GM19193 (cell line): ENCODE measurements around the gene POLD1.

Experiments used
- POLR2A ChIP-seq: IDR thresholded peaks from 4 replicates; pipeline ENCODE4 v1.6.1; 2011; ENCODE audit not compliant: insufficient read depth, insufficient read length; ENCODE audit errors: extremely low read depth

Gene POLD1

DNA sequence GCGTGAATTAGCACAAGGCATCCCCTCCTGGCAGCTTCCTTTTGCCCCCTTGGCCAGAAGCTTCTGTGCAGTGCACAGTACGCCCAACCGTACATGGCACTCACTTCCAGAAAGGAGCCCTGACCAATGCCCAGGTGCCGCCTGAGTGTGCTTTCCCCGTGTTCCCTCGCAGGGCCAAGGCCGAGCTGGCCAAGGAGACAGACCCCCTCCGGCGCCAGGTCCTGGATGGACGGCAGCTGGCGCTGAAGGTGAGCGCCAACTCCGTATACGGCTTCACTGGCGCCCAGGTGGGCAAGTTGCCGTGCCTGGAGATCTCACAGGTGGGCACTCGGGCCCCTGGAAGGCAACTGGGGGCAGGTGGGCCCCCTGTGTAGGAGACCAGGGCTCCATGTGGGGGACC lies 25.2 kb downstream of the POLD1 start:
- no peak for TF ChIP-seq POLR2A

DNA sequence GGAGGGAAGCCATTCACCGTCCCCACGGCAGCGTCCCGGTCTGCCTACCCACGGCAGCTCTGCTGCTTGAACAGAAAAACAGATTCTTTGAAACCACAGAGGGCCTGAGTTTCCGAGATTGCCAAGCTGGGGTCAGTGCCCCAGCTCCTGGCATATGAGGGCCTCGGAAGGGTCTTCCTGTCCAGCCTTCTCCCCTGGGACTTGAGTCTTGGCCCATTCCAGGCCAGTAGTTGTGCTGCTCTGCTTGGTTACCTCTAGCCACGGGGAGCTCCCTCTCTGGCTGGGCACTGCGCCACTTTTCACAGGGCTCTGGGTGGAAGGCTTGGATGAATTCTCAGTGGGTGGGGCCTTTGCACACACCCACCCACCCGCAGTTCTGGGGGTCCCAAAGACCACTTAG lies 26.0 kb downstream of the POLD1 start:
- no peak for TF ChIP-seq POLR2A

DNA sequence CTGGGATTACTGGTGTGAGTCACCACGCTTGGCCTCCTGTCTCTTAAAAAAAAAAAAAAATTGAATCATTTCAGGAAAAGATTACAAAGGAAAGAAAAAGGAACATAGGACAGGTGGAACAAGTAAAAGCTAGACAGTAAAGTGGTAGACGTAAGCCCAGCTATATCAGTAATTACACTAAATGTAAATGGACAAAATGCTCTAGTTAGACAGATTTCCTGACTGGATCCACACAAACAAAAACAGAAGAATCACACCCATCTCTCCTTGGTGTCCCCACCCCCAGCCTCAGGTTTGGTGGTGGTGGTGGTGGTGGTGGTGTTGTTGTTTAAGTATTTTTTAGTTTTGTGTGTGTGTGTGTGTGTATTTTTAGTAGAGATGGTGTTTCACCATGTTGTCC lies 28.3 kb downstream of the POLD1 start:
- TF ChIP-seq POLR2A = no peak

DNA sequence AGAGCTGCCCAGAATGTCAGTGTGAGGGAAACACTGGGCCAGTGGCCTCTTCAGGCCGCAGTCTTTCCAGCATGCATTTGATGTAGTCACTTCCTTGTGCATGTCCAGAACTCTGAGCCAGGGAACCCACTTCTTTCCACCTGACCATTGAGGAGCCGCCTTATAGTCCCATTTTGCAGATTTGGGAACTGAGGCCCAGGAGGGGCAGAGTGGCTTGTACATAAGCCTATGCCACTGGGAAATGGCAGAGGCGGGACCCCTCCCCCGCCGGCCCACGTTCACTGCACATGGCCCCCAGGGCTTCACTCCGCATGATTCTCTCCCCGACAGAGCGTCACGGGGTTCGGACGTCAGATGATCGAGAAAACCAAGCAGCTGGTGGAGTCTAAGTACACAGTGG lies 28.9 kb downstream of the POLD1 start:
- TF ChIP-seq POLR2A = no peak

DNA sequence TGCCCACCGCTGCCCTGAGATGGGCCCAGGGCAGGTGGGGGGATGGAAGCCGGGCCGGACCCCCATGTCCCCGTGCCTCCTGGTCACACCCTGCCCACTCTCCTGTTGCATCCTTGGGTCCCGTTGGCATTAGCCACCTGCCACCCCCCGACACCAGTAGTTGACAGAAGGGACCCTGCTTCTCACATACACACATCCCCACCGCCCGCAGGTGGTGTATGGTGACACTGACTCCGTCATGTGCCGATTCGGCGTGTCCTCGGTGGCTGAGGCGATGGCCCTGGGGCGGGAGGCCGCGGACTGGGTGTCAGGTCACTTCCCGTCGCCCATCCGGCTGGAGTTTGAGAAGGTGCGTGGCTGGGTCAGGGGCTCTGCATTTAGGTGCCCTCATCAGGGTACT lies 29.4 kb downstream of the POLD1 start:
- TF ChIP-seq POLR2A = no peak

DNA sequence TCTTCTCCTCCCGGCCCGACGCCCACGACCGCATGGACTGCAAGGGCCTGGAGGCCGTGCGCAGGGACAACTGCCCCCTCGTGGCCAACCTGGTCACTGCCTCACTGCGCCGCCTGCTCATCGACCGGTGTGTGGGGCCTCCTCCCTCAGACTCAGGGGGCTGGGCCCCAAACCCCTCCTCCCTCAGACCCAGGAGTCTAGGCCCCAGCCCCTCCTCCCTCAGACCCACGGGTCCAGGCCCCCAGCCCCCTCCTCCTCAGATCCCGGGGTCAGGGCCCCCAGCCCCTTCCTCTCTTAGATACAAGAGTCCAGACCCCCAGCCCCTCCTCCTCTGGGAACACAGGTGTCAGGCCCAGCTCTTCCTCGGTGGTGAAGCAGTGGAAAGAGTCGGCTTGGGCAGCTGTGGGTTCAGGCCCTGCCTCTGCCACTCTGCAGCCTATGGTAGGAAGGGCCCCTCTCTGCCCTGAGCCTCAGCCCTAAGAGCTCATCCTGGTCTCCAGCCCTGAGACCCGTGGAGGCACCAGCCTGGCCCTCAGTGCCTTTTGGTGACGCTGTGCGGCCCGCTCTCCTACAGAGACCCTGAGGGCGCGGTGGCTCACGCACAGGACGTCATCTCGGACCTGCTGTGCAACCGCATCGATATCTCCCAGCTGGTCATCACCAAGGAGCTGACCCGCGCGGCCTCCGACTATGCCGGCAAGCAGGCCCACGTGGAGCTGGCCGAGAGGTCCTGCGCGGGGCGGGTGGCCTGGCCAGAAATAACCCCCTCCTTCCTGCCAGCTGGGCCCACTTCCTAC lies 30.9 kb downstream of the POLD1 start:
- TF ChIP-seq POLR2A = peak; percentile 54

DNA sequence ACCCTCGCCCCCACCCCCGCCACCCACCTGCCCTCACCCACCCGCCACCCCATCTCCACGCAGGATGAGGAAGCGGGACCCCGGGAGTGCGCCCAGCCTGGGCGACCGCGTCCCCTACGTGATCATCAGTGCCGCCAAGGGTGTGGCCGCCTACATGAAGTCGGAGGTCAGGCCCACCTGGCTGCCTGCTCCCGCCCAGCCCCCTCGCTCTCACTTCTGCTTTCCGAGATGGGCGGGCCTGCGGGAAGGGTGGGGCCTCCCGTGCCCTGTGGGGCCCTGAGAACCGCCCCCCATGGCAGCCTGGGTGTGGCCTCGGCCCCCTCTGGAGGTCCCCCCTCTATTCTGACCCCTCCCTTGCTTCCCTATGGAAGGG lies 31.5 kb downstream of the POLD1 start:
- peak; percentile 52 for TF ChIP-seq POLR2A

DNA sequence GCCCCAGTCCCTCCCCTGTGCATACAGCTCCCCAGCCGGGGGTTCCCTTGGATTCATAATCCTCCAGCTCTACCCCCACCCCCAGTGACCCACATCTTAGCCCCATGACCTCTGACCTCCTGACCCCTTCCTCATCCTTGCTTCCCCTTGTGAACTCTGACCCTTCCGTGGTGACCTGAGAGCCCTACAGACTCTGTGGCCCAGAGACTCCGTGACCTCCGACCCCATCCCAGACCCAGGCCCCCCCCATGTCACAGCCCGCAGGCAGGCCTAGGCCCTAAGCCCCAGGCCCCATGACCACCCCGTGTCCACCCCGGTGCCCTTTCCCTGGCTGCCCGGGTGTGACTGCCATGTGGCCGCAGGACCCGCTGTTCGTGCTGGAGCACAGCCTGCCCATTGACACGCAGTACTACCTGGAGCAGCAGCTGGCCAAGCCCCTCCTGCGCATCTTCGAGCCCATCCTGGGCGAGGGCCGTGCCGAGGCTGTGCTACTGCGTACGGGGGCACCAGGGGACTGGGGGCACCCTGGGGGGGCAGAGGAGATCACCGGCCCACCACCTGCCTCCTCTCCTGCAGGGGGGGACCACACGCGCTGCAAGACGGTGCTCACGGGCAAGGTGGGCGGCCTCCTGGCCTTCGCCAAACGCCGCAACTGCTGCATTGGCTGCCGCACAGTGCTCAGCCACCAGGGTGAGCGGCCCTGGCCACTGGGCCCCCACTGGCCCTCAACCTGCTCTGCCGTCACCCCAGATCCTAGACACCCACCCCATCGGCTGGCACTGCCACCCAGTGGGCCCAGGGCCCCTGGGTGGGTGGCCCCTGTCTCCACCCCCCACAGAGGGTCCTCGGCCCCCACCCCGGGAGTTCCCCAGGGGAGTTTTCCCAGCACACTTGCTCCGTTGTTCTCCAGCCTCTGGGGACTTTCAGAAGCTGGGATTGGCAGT lies 32.2 kb downstream of the POLD1 start:
- TF ChIP-seq POLR2A = no peak

DNA sequence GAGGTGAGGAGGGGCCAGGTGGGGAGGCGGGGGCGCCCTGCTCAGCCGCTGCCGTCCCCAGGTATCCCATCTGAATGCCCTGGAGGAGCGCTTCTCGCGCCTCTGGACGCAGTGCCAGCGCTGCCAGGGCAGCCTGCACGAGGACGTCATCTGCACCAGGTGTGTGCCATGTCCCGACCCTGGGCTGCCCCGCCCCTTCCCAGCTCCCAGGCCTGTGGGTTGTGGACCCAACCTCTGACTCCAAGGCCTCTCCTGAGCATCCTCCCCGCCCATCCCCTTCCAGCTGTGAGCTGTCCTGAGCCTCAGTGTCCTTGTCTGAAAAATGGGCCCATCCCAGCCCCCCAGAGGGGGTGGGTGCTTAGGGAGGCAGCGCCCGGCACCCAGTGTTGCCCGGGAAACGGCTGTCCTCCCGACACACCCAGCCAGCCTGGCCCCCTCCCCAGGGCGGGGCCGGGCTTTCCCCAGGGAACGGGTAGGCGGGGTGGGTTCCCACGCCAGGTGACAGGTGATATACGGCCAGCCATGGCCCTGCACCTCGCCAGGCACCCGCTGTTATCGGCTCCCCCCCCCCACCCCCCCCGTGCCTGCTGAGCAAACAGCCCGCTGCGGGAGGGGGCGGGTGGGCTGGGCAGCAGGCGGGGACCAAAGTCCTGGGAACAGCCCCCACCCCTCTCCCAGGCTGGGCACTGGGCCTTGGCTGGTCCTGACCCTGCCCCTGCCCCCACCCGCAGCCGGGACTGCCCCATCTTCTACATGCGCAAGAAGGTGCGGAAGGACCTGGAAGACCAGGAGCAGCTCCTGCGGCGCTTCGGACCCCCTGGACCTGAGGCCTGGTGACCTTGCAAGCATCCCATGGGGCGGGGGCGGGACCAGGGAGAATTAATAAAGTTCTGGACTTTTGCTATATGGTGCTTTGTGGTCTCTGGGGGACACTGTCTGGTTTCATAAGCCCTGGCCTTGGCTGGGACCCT lies 33.2 kb downstream of the POLD1 start:
- TF ChIP-seq POLR2A = peak; percentile 33

DNA sequence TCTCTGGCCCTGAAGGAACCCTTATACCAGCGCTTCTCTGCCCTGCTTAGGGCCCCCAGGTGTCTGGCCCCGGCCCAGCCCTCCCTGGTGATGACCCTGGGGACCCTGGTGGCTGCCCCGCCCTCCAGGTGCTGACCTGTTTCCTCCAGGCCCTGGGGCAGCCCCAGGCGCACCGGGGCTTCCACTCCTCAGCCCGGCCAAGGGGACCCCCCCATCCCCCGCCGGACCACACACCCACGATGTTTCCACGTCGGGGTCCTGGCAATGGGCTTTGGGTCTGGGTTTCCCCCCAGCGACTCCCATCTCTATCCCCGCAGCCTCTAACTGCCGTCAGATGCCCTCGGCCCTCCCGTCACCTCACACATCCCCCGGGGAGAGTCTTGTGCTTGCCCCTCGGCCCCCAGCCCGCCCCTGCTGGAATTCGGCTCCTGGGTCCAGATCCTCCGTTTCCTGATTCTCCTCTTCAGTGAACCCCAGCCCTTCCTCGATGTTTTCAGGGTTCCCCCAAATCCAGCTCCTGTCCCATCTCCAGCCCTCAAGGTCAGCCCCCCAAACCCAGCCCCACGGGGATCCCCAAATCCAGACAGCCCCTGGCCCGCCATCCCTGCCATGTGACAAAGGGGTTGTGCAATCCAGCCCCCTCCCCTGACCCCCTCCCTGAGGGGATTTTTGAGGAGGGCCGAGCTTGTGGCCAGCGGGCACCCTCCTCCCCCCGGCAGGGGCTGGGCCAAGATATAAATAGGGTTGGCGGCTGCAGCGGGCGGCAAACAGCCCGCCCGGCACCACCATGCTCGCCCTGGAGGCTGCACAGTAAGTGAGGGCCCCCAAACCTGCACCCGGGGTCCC lies 34.3 kb downstream of the POLD1 start, which contains the start of gene SPIB:
SPIB (plus strand) TSS at position 763 of the 846 bp plus-strand sequence; CDS start at position 788, 25 bp downstream.
- peak; percentile 97 for TF ChIP-seq POLR2A

DNA sequence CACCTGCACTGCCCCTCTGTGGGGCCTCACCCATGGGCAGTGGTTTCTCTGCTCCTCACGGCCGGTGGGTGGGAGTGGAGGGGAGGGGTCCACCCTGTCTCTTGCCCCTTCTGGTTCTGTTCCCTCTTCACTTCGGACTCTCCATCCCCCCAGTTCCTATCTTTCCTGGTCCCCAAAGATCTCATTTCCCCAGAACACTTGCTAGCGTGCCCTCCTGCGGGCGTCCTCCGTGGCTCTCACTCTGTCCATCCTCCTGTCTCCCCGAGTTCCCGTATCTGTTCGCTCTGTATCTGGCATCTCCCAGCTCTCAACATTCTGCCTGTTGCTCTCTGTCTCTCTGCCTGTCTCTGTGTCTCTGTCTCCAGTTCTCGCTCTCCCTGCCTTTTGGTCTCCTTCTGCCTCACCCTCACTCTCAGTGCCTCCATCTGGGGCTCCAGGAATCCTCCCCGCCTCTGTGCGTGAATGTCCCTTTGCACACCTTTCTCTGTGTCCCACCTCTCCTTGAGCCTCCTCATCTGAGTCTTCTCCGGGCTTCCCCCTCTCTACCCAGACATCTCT lies 35.0 kb downstream of the POLD1 start:
- TF ChIP-seq POLR2A = no peak

DNA sequence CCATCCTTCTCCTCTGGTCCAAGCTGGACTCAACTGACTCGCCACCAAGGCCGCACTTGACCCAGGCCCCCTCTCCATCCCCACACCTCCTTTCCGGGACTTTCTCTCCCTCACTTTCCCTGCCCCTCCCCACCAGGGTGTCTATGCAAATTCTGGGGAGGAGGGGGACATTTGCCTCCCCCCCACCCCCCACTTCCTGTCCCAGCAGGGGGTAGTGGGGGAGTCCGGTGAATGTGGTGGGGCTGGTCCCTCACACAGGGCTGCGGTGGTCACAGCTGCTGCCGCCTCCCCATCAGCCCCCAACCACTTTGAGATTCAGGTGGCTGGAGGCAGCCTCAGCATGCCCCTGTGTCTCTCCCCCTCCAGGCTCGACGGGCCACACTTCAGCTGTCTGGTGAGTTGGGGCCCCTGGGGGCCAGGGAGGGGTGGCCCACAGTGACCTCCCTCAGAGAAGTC lies 35.5 kb downstream of the POLD1 start:
- peak; percentile 49 for TF ChIP-seq POLR2A

DNA sequence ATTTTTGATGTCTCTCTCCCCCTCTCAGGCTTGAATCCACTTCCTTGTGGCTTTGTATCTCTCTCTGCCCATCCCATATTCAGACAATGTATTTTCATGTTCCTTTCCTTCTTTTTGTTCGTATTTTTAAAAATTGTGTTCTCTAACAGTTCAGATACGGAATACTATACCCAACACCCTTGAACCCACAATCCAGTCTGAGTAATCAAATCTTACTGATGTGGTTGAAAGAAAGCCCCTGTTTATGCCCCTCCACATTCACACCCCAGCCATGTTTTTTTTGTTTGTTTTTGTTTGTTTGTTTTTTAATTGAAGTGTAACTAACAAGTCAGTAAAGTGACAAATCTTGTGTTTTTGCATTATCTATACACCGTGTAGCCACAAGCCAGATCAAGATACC lies 36.0 kb downstream of the POLD1 start:
- no peak for TF ChIP-seq POLR2A

DNA sequence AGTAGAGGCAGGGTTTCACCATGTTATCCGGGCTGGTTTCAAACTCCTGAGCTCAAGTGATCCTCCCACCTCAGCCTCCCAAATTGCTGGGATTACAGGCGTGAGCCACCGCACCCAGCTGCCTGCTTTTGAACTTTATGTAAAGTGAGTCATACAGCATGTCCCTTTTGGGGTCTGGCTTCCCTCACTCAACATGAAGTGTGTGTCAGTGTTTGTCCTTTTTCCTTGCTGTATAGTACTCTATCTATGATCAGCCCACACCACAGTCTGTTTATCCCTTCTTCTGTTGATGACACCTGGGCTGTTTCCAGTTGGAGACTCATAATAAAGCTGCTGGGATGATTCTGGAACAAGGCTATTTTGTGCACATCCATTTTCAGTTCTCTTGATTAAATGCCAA lies 36.7 kb downstream of the POLD1 start:
- TF ChIP-seq POLR2A = no peak
